OCI-LY7 (cell line): ENCODE results near the gene TLR9. TPM values are rescaled to one million over a fixed set of nuclear protein-coding genes. Genes with fewer than 3 reads are reported as not detected.
A peak's percentile ranks its signal among the peaks of the same experiment; 100 is the strongest.

Experiments used
- BruUV-seq: library from RNA; stranded (reverse); fragments of 400-500 nt; replicated peaks from 2 replicates; lab custom pipeline; 2021; lab: Mats Ljungman, UMichigan
- CTCF ChIA-PET: fragments of 300-600 bp; sonication (Branson Sonifier 250); formaldehyde crosslinking; loops from one replicate; lab custom pipeline; 2022; ENCODE audit warnings: antibody characterized with exemption; ENCODE audit not compliant: unreplicated experiment; lab: Charles Lee
- POLR2A ChIA-PET: fragments of 300-600 bp; sonication (Branson Sonifier 250); formaldehyde crosslinking; loops from one replicate; lab custom pipeline; 2022; ENCODE audit warnings: antibody characterized with exemption; lab: Charles Lee
- DNase-seq: peaks from one replicate; pipeline ENCODE4 v3.0.0-alpha.2; 2015; ENCODE audit warnings: low spot score
- H2AFZ ChIP-seq: fragments of 200-600 bp; sonication (generic), shearing (Covaris generic); 2 replicates; pipeline ENCODE4 v1.6.1; 2014; ENCODE audit warnings: mild to moderate bottlenecking, antibody characterized with exemption, low read length, moderate library complexity
- H3K27ac ChIP-seq: fragments of 200-600 bp; sonication (generic); 2 replicates; pipeline ENCODE4 v1.5.1; 2014; ENCODE audit warnings: mixed run types, low read depth, mild to moderate bottlenecking, moderate library complexity, low read length, inconsistent platforms; ENCODE audit not compliant: poor library complexity, severe bottlenecking
- H3K36me3 ChIP-seq: fragments of 200-600 bp; sonication (generic); 2 replicates; pipeline ENCODE4 v1.6.1; 2014; ENCODE audit warnings: mild to moderate bottlenecking, antibody characterized with exemption, low read length, moderate library complexity, mixed read lengths; ENCODE audit not compliant: insufficient read depth
- H3K4me1 ChIP-seq: fragments of 200-600 bp; sonication (generic); 2 replicates; pipeline ENCODE4 v1.5.1; 2014; ENCODE audit warnings: mild to moderate bottlenecking, low read length; ENCODE audit not compliant: insufficient read depth, poor library complexity, severe bottlenecking
- H3K4me2 ChIP-seq: fragments of 200-600 bp; sonication (generic); 2 replicates; pipeline ENCODE4 v1.6.1; 2014; ENCODE audit warnings: mild to moderate bottlenecking, low read length
- H3K4me3 ChIP-seq: fragments of 200-600 bp; sonication (generic); 2 replicates; pipeline ENCODE4 v1.5.1; 2014; ENCODE audit warnings: mild to moderate bottlenecking, low read depth, low read length; ENCODE audit not compliant: poor library complexity, severe bottlenecking
- H3K79me2 ChIP-seq: fragments of 200-600 bp; sonication (generic); 2 replicates; pipeline ENCODE4 v1.6.1; 2016; ENCODE audit warnings: low read depth, mild to moderate bottlenecking, low read length, moderate library complexity, mixed read lengths; ENCODE audit not compliant: insufficient read depth
- H3K9me2 ChIP-seq: fragments of 200-600 bp; sonication (generic); 2 replicates; pipeline ENCODE4 v1.6.1; 2016; ENCODE audit warnings: mild to moderate bottlenecking, low read length, mixed read lengths; ENCODE audit not compliant: insufficient read depth
- H3K9me3 ChIP-seq: fragments of 200-600 bp; sonication (generic); 2 replicates; pipeline ENCODE4 v1.6.1; 2014; ENCODE audit warnings: mild to moderate bottlenecking, mixed run types, low read length, mixed read lengths
- H4K20me1 ChIP-seq: fragments of 200-600 bp; sonication (generic); 2 replicates; pipeline ENCODE4 v1.6.1; 2014; ENCODE audit warnings: mild to moderate bottlenecking, antibody characterized with exemption, low read length, moderate library complexity, mixed read lengths; ENCODE audit not compliant: insufficient read depth
- CTCF ChIP-seq: fragments of 200-600 bp; sonication (generic); conservative IDR thresholded peaks from 2 replicates; pipeline ENCODE4 v1.5.1; 2014; ENCODE audit warnings: mild to moderate bottlenecking, antibody characterized with exemption, low read length, moderate library complexity, mixed read lengths
- EZH2phosphoT487 ChIP-seq: fragments of 200-600 bp; sonication (generic); IDR thresholded peaks from 2 replicates; pipeline ENCODE4 v1.6.1; 2018; ENCODE audit warnings: low read depth, borderline replicate concordance, mild to moderate bottlenecking, mixed run types, antibody characterized with exemption, low read length, moderate library complexity, mixed read lengths
- intact Hi-C: fragments of 100-400 bp; cut with micrococcal nuclease; formaldehyde crosslinking; loops from one replicate; pipeline ENCODE4 v1.10.0; 2022; ENCODE audit not compliant: unreplicated experiment
- total RNA-seq, 2 experiments: library from RNA; depleted of rRNA in 1 of 2; stranded (reverse); fragments of >200 nt in 1 of 2; shearing (Covaris generic) in 1 of 2; gene quantifications; 2 replicates each; pipeline ENCODE4 v1.2.3, GENCODE V29; 2014 to 2022

Gene TLR9
- total RNA-seq, 2 experiments from 2014 or later: 1.7 to 9.0 TPM

- Histone ChIP-seq H2AFZ (peak within 1 kb of the TSS; percentile 80), H3K4me2 (peak within 1 kb of the TSS; percentile 73), H3K4me1 (peaks cover 29% of the 10 kb centered on the region), H3K9me3 (no peaks in the 10 kb centered on the region), H3K9me2 (no peaks in the 10 kb centered on the region), H3K79me2 (peaks cover 22% of the 10 kb centered on the region; the same call in 1 of the 2 replicates), H4K20me1 (no peaks in the 10 kb centered on the region), H3K27ac (peak within 1 kb of the TSS; percentile 47), H3K4me3 (peak within 1 kb of the TSS; percentile 81), H3K36me3 (peaks cover 10% of the 10 kb centered on the region)
- intact Hi-C loops: loop anchor here (1.0 kb wide), 3 partner anchors 13 to 39 kb away; partner anchors contain the start of gene WDR82
- POLR2A ChIA-PET: interaction anchor here (0.6 to 2.8 kb wide), 6 partner anchors 12 to 50 kb away, joined by 3 to 27 read pairs (median 4); partner anchors contain the start of gene TLR9
- BruUV-seq: TSS peak; percentile 86
- peak; percentile 71 for TF ChIP-seq CTCF
- TF ChIP-seq EZH2phosphoT487: no peak
- peak; percentile 88 for DNase-seq
- CTCF ChIA-PET: interaction anchor here (0.8 kb wide), 2 partner anchors 13 to 39 kb away, joined by 3 to 4 read pairs; partner anchors contain the start of genes TLR9 and WDR82
Measured at GRCh38 chr3:52238761-52239701, 13.6 kb upstream of the TLR9 start, which contains the start of gene TWF2. Gene TWF2, minus strand, starts transcription at chr3:52239158. Its CDS starts 142 bp downstream, at chr3:52239016.

GRCh38 chr3:52238193-52238760, 12.8 kb upstream of the TLR9 start:
- H3K79me2 ChIP-seq: peaks cover 22% of the 10 kb centered on the region; the same call in 1 of the 2 replicates
- TF ChIP-seq CTCF: no peak
- no peak for TF ChIP-seq EZH2phosphoT487
- peak overlapping the region; percentile 47 for H3K27ac ChIP-seq
- H3K4me3 ChIP-seq: peak overlapping the region; percentile 81
- no peaks in the 10 kb centered on the region for H4K20me1 ChIP-seq
- ChIA-PET CTCF (interaction anchor here (0.8 to 2.8 kb wide), 2 partner anchors 13 to 40 kb away, joined by 3 to 8 read pairs; partner anchors contain the start of genes TLR9 and WDR82), POLR2A (interaction anchor here (0.6 to 2.8 kb wide), 9 partner anchors 13 to 84 kb away, joined by 3 to 27 read pairs (median 3); partner anchors contain the start of gene TLR9)
- intact Hi-C loops: no loop called here
- no peaks in the 10 kb centered on the region for H3K9me3 ChIP-seq
- peak overlapping the region; percentile 80; the same call in 1 of the 2 replicates for H2AFZ ChIP-seq
- no peak for DNase-seq
- H3K4me1 ChIP-seq: peaks cover 29% of the 10 kb centered on the region
- TSS peak; percentile 80 for BruUV-seq
- peaks cover 12% of the 10 kb centered on the region; the same call in 1 of the 2 replicates for H3K36me3 ChIP-seq
- H3K9me2 ChIP-seq: no peaks in the 10 kb centered on the region
- peak overlapping the region; percentile 73 for H3K4me2 ChIP-seq
